Fibroblast of villous mesenchyme (primary cell): Measurements from ENCODE around the gene FUOM. TPM values are rescaled to one million over a fixed set of nuclear protein-coding genes. Genes with fewer than 3 reads are reported as not detected.

Source experiments
- small RNA-seq: library from RNA; depleted of rRNA; stranded (forward); fragments of <200 nt; gene quantifications from one replicate; pipeline ENCODE3, GENCODE V24; 2012
- total RNA-seq: library from RNA; depleted of rRNA; stranded (reverse); fragments of >200 nt; gene quantifications from 2 replicates; pipeline ENCODE4 v1.2.3, GENCODE V29; 2012

The FUOM gene
- total RNA-seq, 1 donor, result 7.3 TPM

Small RNAs within 50 kb of the gene (small RNA-seq; reads per million reads assigned to genes)
- gene AL360181.4 (not detected), gene BANF1P2 (not detected), gene MIR3944 (0.28 reads per million)

Other genes starting within 250 kb of the FUOM start
- gene KNDC1, start 197.8 kb downstream of the FUOM start, total RNA-seq, result 1.9 and 5.6 TPM in 2 replicates
- gene UTF1, start 127.8 kb downstream of the FUOM start, total RNA-seq, result not detected in 2 replicates
- gene VENTX, start 120.2 kb downstream of the FUOM start, total RNA-seq, result not detected in 2 replicates
- gene ADAM8, start 81.2 kb downstream of the FUOM start, total RNA-seq, result 2.3 and 7.8 TPM in 2 replicates
- gene TUBGCP2, start 49.1 kb downstream of the FUOM start, total RNA-seq, result 56.7 and 66.9 TPM in 2 replicates
- gene ZNF511, start 49.1 kb downstream of the FUOM start, total RNA-seq, result 21.2 and 27.1 TPM in 2 replicates
- not detected in 2 replicates for gene CALY, start 21.1 kb downstream of the FUOM start, total RNA-seq
- not detected in 2 replicates for gene PRAP1, start 10.6 kb downstream of the FUOM start, total RNA-seq
- gene ECHS1, start 15.3 kb upstream of the FUOM start, total RNA-seq, result 50.3 and 59.6 TPM in 2 replicates
- 6.4 and 7.8 TPM in 2 replicates for gene PAOX, start 21.2 kb upstream of the FUOM start, total RNA-seq
- 22.5 and 35.4 TPM in 2 replicates for gene MTG1, start 36.1 kb upstream of the FUOM start, total RNA-seq
- gene SPRN, start 66.6 kb upstream of the FUOM start, total RNA-seq, result 0.32 and 0.43 TPM in 2 replicates
- 2.6 and 4.2 TPM in 2 replicates for gene SCART1, start 95.9 kb upstream of the FUOM start, total RNA-seq
- 1.3 and 1.6 TPM in 2 replicates for gene CYP2E1, start 169.3 kb upstream of the FUOM start, total RNA-seq
- gene SYCE1, start 207.6 kb upstream of the FUOM start, total RNA-seq, result 1.3 and 1.6 TPM in 2 replicates